ENCODE results near the gene PRKN.

The PRKN gene

DNA sequence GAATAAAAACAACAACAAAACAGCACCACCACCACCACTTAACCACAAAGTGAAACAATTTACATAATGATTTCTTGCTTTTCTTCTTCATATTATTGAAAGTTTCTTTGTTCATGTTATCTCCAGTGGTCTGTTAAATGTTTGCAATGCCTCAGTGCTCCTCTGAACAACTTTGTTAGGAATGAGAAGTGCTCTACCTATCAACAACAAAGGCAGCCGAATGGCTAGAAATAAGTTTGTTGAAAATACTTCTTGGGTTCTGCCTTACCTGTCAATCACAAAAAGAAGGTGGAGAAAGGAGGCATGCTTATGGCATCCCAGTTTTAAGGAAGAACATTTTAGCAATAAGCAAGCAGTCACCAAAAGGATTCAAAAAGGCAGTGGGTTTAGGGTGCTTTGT is 490.2 kb downstream of the PRKN start:
- no peak for DNase-seq (ENCODE audit: low read depth)

DNA sequence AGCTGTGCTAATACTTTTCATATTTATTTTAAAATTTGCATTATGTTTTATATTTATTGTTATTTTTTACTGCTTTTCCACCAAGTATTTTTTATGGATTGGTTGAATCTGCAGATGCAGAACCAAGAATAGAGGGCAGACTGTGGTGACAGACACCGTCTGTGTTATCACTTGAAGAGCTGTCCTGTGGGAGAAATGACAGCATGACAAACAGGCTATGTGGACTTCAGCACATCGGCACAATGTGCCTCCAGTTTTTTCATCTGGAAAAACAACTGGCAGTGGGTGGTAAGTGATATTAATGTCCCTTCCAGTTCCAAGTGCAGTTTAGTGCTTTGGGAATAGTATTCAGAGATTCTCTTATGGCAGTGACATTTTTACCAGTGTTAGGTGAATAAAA is 492.9 kb downstream of the PRKN start:
- DNase-seq (ENCODE audit: low read depth) = no peak

DNA sequence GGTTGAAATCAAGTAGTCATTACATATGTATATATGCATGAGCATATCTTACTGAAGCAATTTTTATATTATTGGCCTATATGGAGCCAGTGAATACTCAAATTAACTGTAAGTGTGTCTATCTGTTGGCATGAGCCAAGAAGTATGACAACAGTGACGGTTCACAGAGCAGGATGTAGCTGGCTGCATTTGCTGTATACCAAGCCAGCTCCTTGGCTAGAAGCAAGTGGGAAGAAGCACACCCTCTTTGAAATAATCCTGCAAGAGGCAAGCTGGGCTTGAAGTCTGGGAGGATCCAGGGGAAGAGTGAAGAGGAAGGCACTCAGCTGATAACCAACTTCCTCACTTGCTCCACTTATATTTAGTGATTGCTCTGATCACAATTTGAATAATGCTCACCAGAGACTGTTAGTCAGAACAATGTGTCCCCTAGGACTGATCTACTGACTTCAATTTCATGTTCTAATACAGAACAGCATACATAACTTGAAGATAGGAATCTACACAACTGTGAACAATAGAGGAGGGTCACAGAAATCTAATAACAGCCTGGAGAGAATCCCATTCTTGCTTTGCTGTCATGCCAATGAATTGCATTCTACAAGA is 497.3 kb downstream of the PRKN start:
- DNase-seq (ENCODE audit: low read depth) = no peak

DNA sequence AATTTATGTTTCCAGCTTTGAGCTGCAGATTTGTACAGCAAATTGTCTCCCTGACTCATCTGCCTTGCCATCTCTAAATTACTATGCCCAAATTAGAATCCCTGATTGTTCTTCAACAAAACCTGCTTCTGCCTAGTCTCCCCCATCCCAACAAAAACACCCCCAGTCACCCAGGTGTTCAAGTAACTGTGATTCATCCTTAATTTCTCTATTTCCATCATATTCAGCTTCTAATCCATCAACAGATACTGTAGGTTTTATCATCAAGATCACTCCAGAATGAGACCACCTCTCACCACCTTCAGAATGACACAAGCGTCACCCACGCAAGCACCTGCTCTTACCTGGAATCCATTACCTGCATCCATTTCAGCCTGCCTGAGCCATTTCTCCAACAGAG is 498.5 kb downstream of the PRKN start:
- no peak for DNase-seq (ENCODE audit: low read depth)

DNA sequence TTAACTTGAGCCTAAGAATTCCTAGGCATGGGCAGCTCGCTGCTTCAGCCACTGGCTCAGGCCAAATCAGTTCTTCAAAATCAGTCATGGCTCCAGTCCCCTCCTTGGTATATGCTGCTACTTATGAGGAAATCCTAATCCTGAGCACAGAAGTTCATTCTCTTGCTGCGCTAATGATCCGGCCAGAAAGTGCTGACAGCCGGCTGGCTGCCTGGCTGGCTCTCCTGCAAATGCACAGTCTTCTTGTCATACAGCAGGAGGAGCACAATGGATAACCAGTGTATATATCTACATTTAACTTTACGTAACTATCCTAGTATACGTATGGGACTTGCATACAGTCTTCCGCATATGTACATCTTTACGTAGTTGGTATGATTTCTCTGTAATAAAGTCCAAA is 500.8 kb downstream of the PRKN start:
- no peak for DNase-seq (ENCODE audit: low read depth)

DNA sequence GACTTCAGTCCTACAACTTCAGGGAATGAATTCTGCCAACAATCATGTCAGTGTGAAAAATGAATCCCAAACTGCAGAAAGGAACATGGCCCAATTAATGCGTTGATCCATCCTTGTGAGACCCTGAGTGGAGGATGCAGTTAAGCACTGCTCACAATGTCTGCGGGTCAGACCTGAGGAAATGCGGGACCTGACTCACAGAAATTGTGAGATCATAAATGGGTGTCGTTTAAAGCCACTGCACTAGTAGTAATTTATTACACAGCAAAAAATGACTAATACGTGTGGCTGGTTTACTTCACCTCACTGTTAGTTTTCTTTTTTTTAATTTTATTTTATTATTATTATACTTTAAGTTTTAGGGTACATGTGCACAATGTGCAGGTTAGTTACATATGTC is 505.0 kb downstream of the PRKN start:
- DNase-seq (ENCODE audit: low read depth) = no peak

DNA sequence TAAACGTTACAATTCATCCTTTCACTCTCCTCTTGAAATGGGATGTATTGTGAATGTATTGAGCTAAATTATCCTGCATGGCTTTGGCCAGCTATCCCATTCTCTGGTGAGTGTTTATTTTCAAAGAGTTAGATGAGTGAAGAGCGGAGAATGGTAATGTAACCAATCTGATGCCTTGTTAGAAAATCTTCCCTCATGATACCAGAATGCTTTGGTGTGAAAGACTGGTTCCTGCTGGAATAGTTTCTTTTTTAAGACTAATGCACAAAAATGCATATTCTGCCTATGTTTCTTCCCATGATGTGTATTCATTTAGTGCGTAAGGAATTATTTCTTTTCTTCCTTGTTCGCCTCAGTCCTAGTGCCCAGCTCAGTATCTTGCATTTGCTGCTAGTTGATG is 506.7 kb downstream of the PRKN start:
- DNase-seq (ENCODE audit: low read depth) = no peak

DNA sequence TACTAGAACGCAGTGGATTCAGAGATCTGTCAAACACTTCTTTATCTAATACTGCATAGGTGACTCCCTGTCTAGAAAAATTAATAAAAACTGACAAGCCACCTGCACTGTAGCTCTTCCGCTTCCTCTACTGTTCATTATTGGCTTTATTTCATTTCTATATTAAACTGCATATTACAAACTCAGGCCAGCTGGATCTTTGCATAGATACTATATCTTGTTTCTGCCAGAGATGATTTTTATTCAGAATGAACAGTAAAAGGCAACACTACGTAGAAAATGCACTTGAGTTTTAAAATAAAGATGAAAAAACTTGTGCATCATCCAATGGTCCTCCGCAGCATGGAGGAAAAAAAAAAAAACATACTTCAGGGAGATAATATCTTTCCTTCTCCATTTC is 508.3 kb downstream of the PRKN start:
- no peak for DNase-seq (ENCODE audit: low read depth)

DNA sequence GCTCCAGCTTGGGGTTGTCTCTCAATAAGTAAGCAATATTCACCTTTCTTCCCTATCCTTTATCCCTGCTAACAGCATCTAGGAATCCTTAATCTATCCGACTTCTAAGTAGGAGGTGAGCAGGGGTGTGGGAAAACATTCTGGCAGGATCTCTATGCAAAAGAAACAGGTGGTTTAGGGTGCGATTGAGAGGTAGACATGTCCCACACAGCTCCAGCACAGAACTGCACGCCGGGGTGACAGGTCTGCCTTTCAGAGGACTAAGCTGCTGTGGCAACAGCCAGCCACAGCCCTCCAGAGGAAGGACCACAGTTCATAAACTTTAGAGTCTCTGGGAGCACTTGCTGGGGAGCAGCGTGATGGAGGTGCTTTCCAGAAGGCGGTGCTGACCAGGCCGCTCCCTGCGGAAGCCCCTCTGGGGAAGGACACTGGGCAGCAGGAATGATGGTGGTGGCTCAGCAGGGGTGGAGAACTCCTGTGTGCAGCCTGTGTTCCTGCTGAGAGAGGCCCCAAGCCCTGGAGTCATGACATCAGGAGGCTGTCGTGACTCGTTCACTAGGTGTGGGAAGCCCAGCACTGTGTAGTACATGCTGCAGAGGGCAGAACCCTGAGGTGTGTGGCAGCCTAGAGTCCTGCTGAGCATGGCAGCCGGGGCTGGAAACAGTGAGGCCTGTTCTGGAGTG is 509.6 kb downstream of the PRKN start:
- no peak for DNase-seq (ENCODE audit: low read depth)

DNA sequence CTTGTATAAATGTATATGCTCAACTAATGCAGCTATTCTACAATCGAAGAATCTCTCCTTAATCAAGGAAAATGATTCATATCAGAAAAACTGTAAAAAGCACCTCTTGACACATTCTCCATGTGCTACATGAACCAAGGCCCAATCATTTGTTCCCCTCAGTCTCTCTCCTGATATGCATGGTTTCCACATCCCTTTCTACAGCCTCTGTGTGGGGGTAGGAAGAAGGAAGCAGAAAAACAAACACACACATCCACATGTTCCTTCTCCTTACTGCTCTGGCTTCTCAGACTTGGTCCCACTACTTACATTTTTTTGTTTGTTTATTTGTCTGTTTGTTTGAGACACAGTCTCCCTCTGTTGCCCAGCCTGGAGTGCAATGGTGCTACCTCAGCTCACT is 510.5 kb downstream of the PRKN start:
- no peak for DNase-seq (ENCODE audit: low read depth)

DNA sequence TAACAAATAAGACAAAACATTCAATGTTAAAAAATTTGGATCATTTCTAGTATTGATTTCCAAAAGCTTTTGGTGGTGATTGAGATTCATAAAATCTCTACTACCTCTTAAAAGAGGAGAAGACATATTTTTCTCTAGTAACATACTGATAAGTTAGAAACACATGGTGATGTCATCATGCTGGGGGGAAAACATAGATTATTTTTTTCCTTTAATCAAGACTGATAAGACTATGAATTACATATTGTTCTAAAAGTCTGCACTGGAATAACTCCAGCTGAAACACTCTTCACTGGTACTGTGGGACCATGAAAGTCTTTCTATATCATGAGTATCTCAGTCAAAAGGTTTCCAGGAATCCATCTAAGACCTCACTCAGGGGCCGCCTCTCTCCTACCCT is 515.8 kb downstream of the PRKN start:
- DNase-seq (ENCODE audit: low read depth) = no peak

DNA sequence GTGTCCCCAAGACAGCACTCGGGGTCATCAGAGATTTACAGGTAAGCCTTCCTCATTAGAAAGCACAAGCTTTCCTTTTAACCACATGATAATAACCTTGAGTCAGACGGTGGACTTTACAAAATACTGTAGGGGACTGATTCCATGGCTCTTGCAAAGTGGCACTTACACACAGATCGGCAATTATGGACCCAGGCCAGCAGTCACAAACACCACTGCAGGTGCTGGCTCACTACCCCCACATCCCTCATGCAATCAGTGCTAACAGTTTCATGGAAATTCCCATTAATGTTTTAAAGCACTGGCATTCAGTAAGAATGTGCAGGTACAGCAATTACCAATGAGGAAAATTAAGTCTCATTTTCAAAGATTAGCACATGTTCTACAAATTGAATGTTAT is 516.5 kb downstream of the PRKN start:
- no peak for DNase-seq (ENCODE audit: low read depth)

DNA sequence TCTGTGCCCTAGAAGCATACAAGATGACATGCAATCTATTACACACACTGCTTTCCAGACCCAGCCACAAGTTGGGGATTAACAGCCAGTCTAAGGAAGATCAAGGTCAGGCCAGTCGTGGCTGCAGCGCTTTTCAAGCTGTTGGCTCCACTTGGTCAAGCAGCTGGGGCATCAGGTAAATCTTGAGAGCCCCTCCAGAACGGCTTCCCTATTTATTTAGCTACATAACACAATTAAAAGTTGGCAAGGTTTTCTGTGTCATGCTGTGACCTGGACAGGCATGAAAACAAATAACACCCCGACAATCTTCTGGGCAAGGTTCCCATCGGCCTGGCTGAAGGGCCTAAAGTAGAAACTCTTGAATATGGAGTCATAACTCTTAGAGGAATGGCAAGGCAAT is 524.3 kb downstream of the PRKN start:
- no peak for DNase-seq (ENCODE audit: low read depth)

DNA sequence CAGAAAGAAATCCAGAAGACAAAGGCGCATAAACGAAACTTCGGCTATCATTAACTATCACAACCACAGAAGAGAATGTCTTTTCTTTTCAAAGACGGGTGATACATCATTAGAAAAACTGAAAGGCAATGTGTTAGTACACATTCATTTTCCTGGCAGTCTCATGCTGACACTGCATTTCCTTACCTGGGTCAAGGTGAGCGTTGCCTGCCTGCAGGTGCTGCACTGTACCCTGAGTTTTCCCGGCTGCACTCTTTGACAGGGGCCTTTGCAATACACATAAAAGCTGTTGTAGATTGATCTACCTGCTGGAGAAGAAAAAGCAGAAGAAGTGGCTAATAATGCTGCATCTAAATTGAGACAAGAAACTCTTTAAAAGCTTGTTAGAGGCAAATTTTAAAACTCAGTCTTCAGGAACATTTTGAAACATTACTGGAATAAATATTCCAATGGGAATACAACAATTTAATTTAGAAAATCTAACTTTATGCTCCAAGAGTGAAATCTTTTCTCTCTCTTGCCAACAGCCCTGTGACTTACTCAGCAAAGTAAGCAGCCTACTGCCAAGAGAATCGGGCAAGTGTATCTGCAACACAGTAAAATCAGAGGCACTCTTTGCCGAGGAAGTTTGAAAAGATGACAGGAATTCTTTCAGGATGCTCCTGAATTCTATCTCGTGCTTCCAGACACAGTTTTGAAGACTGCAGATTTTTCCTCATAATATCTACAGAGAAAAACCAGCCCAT is 526.4 kb downstream of the PRKN start:
- DNase-seq (ENCODE audit: low read depth) = no peak

DNA sequence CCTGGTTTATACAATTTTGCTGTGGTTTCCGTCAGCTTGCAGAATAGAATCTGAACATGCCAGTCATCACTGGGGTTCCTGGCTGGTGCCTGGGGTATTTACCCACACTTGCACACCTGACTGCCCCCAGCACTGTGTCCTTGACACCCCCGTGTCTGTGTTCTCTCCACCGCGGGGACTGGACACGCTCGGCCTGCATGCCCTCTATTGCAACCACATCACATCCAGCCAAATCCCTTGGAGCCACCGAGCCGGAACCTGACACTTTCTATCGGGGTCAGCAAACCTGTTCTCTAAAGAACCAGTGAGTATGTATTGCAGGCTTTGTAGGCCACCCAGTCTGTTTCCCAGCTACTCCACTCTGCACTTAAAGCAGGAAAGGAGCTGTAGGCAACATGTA is 527.5 kb downstream of the PRKN start:
- DNase-seq (ENCODE audit: low read depth) = no peak

DNA sequence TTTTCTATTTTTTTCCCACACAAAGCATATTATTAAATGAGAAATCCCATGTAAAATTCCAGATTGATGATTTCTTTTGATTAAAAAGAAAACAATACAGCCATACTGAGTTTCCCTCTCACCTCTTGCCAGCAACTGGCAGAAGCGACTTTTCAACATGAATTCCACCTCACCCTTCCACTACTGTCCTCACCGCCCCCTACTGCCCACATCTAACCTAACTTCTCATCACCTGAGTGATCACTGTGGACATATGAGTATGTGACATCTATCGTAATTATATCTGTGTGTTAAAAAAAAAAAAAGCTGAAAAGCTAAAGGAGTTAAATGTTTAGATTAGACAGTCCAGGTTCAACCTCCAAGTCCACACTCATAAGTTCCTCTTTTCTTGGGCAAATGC is 528.6 kb downstream of the PRKN start:
- DNase-seq (ENCODE audit: low read depth) = no peak

DNA sequence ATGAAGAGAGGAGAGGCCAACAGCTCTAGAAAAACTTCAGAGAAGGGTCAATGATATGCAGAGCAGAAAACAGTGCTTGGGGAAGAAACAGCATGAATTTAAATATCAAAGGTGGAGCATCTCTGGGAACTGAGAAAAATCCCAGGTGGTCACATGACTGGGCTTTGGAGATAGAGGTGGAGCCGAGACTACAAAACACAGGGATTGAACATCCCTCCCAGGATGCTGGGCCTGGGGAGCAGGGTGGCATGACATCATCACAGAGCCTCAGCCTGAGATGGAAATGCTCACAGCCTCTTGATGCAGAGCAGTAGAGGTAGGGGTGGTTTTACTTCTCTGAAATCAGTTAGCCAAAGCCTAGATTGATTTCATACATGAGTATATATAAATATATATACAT is 529.5 kb downstream of the PRKN start:
- DNase-seq (ENCODE audit: low read depth) = no peak

DNA sequence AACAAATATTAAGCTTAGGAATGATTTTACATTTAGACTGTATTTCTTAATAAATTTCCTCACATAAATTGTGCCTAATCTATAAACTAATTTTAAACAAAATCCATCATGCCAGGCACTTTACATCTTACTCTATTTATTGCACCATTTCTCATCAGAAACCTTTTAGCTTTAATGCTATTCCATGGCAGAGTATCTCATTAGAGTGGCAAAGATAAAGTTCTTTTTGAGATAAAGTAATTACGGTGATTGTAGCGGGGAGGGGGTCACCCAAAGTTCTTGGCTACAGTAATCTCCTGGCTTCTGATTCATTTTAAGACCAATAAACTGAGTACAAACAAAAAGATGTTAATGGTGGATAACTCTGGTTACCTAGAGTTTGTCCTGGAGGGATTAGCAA is 532.1 kb downstream of the PRKN start:
- no peak for DNase-seq (ENCODE audit: low read depth)

DNA sequence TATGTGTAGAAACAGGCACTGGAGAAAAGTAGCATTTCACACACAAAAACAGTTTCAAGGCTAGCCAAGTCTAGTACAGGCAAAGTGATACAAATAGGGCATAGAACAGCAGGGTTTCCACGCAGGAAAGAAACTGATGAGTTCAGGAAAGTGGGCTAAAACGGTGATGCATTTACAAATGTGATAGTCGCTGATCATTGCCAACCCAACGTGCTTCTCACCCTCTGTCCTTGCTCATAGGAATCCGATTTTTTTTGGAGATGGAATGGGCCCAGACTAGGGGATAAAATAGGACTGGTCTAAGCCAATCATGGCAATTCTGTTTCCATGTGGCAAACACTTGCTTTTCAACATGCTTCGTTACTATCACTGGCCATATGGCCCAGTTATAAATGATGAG is 536.6 kb downstream of the PRKN start:
- no peak for DNase-seq (ENCODE audit: low read depth)

DNA sequence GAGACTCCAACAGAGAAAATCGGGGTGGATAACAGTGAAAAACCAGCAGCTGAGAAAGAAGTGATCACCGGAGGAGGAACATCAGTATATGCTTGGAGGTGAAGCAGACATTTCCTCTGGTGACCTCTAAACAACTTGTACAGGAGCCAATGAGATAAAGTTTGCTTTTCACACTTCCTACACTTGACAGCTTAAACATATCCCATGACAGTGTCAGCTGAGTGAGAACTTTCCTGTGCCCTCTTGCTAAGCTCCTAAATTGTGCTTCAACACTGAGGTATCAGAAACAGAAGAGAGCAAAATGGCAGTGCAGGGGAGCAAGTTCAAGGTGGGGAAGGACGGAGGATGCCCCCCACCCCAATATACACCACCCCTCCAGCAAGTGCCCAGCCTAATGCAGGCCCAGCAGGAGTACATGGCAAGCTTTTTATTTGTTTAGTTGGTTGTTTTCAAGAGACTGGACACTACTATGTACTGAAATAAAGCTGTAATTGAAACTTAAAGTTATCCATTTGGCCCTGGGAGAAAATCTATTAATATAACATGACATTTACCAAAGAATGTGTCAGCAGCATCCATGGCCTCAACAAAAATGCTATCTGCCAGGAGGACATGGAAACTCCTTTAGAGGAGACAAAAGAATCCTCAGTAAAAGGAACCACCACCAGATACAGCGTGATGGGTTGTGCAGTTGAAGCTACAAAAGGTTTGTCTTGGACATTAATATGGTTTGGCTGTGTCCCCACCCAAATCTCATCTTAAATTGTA is 540.2 kb downstream of the PRKN start:
- DNase-seq (ENCODE audit: low read depth) = no peak

DNA sequence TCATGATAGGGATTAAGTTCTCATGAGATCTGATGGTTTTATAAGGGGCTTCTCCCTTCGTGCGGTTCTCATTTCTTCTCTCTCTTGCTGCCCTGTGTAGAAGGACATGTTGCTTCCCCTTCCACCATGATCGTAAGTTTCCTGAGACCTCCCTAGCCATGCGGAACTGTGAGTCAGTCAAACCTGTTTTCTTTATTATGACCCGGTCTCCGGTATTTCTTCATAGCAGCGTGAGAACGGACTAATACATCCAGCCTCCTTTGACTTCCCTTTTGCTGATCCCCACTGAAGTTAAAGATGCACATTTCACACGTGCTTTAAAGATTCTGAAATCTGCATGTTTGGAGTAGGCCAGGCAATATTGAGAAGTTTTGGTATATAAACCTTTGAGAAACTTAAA is 543.1 kb downstream of the PRKN start:
- no peak for DNase-seq (ENCODE audit: low read depth)

DNA sequence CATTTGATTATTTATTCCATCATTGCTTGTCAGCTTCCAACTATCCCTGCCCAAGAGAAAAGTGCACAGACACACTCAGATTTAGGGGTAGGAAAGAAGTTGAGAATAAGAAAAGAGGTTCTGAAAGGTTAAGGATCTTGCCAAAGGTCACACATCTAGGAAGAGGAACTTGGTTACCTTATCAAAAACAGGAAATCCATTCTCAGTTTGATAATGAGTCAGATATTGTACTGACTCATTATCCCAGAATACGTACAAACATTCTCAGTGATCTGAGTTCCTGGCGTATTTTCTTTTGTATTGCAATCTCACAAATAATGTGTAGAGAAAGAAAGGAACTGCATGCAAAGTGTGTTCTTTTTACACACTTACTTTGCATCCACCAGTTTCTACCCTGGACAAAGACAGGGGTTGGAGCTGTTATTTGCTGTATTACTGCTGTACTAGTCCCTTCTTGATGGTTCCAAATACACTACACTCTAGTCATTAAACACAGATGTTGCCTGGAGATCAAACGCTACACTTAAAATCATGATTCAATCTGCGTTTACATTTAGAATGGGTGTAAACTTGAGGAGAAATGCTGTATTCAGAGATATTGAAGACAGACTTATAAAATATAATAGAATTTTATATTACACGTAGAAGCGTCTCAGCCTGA is 545.7 kb downstream of the PRKN start:
- no peak for DNase-seq (ENCODE audit: low read depth)

Measured in stimulated activated CD8-positive, alpha-beta memory T cell treated with anti-CD3 and anti-CD28 coated beads, Interleukin-12 subunit alpha, Interleukin-12 subunit beta, amount 100 ng/mL, for 1 hour (primary cell).